Subcutaneous abdominal adipose tissue (tissue), 5 donors: ENCODE data around the gene TIMM17A.

Experiments used
- H3K27ac ChIP-seq: one replicate; pipeline ENCODE4 v1.7.0; 2013; ENCODE audit warnings: low read depth, mild to moderate bottlenecking, inconsistent platforms, low read length, moderate library complexity
- H3K27me3 ChIP-seq, 5 donors: one replicate each; pipeline ENCODE4 v1.7.0; 2013; ENCODE audit warnings: low read length in 5 of 5, inconsistent platforms in 1 of 5; ENCODE audit not compliant: control insufficient read depth in 5 of 5, insufficient read depth in 4 of 5
- H3K36me3 ChIP-seq, 5 donors: one replicate each; pipeline ENCODE4 v1.7.0; 2013; ENCODE audit warnings: low read length in 5 of 5; ENCODE audit not compliant: control insufficient read depth in 5 of 5, insufficient read depth in 5 of 5
- H3K4me1 ChIP-seq, 5 donors: one replicate each; pipeline ENCODE4 v1.7.0; 2013; ENCODE audit warnings: low read length in 5 of 5, mild to moderate bottlenecking in 3 of 5, moderate library complexity in 1 of 5; ENCODE audit not compliant: control insufficient read depth in 5 of 5, insufficient read depth in 5 of 5
- H3K4me3 ChIP-seq, 5 donors: one replicate each; pipeline ENCODE4 v1.7.0; 2013; ENCODE audit warnings: low read length in 5 of 5, low read depth in 1 of 5
- H3K9ac ChIP-seq, 5 donors: one replicate each; pipeline ENCODE4 v1.7.0; 2013; ENCODE audit warnings: low read length in 5 of 5, mild to moderate bottlenecking in 4 of 5, moderate library complexity in 3 of 5
- H3K9me3 ChIP-seq, 5 donors: one replicate each; pipeline ENCODE4 v1.7.0; 2013; ENCODE audit warnings: low read length in 5 of 5; ENCODE audit not compliant: control insufficient read depth in 5 of 5
- donor health status: healthy.
- donor health status: healthy.
- donor health status: healthy.
- donor health status: healthy.
- donor health status: healthy.

TIMM17A gene

DNA sequence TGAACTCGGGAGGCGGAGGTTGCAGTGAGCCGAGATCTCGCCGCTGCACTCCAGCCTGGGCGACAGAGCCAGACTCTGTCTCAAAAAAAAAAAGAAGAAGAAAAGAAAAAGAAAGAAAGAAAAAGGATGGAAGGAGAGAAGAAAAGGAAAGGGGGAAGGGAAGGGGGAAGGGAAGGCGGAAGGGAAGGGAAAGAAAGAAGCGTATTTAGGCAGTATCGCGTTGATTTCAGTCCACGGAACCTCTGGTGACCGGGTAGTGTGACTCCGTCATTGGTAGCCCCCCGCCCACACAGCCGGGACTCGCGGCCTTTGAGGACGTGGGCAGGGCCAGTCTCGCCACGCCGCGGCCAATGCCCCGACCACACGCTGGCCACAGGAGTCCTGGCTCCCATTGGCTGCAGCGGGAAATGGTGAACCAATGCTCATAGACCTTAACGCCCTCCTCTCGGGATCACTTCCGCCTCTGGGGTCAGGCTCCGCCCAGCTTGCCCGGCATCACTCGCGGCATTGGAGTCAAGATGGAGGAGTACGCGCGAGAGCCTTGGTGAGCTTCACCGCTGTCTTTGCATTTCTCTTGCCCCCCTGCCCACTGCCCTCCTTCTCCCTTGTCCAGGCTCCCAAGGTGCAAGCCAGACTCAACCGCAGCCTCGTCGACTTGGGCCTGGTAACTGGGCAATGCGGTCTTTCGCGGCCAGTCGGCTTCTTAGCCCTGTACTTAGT, at the start of gene TIMM17A:
TIMM17A (plus strand) TSS at position 495 of the 720 bp plus-strand sequence; CDS start at position 519, 24 bp downstream.
- Histone ChIP-seq H3K9ac (peak within 1 kb of the TSS; percentile 83 to 99 (median 86)), H3K4me1 (peaks cover 0 to 19% (median 12%) of the 10 kb centered on the region in 5 donors), H3K27ac (peak within 1 kb of the TSS; percentile 84), H3K27me3 (no peaks in the 10 kb centered on the region), H3K9me3 (no peaks in the 10 kb centered on the region), H3K4me3 (peak within 1 kb of the TSS; percentile 89 to 100 (median 99)), H3K36me3 (peaks cover 0 to 17% (median 12%) of the 10 kb centered on the region in 5 donors)

- H3K36me3 ChIP-seq, result peaks cover 0 to 3% (median 0%) of the 10 kb centered on the region in 5 donors
- H3K27me3 ChIP-seq, result no peaks in the 10 kb centered on the region
- H3K9ac ChIP-seq, result no peak overlapping the region
- peaks cover 1 to 43% (median 32%) of the 10 kb centered on the region in 5 donors for H3K4me1 ChIP-seq
- H3K9me3 ChIP-seq, result no peaks in the 10 kb centered on the region
- H3K4me3 ChIP-seq, result no peak overlapping the region
- H3K27ac ChIP-seq, result no peak overlapping the region
Measured at GRCh38 chr1:201906336-201906735, 49.0 kb upstream of the TIMM17A start.

- no peak overlapping the region for H3K9ac ChIP-seq
- H3K27me3 ChIP-seq, result no peaks in the 10 kb centered on the region
- no peaks in the 10 kb centered on the region for H3K9me3 ChIP-seq
- H3K4me1 ChIP-seq, result peaks cover 1 to 44% (median 31%) of the 10 kb centered on the region in 5 donors
- H3K36me3 ChIP-seq, result peaks cover 0 to 3% (median 0%) of the 10 kb centered on the region in 5 donors
- H3K27ac ChIP-seq, result no peak overlapping the region
- H3K4me3 ChIP-seq, result no peak overlapping the region
Measured at GRCh38 chr1:201907621-201908020, 47.7 kb upstream of the TIMM17A start.

- Histone ChIP-seq H3K27me3 (no peaks in the 10 kb centered on the region), H3K27ac (peak overlapping the region; percentile 6), H3K9ac (no peak overlapping the region), H3K4me3 (no peak overlapping the region), H3K4me1 (peaks cover 4 to 45% (median 30%) of the 10 kb centered on the region in 5 donors), H3K9me3 (no peaks in the 10 kb centered on the region), H3K36me3 (peaks cover 0 to 3% (median 0%) of the 10 kb centered on the region in 5 donors)
Measured at GRCh38 chr1:201911826-201912571, 43.3 kb upstream of the TIMM17A start.

DNA sequence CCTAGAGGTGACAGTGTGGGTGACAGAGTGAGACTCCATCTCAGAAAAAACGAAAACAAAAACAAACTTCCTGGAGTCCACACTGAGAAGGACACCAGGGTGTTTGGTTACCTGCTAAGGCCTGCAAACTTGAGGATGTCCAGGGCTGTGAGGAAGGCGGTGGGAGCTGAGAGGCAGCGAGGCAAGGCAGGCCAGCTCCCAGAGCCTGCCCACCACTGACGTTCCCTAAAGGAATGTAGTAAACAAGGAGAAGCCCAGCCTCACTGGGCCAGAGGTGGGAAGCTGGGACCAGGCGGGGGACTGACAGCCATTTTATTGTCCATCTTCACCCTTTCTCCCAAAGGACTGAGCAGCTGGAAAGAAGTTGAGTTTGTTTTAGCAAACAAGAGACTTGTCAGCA, 42.5 kb upstream of the TIMM17A start:
- H3K9ac ChIP-seq, result no peak overlapping the region
- H3K36me3 ChIP-seq, result peaks cover 0 to 3% (median 0%) of the 10 kb centered on the region in 5 donors
- no peak overlapping the region for H3K27ac ChIP-seq
- peaks cover 8 to 50% (median 37%) of the 10 kb centered on the region in 5 donors for H3K4me1 ChIP-seq
- no peaks in the 10 kb centered on the region for H3K9me3 ChIP-seq
- no peak overlapping the region for H3K4me3 ChIP-seq
- H3K27me3 ChIP-seq, result no peaks in the 10 kb centered on the region

DNA sequence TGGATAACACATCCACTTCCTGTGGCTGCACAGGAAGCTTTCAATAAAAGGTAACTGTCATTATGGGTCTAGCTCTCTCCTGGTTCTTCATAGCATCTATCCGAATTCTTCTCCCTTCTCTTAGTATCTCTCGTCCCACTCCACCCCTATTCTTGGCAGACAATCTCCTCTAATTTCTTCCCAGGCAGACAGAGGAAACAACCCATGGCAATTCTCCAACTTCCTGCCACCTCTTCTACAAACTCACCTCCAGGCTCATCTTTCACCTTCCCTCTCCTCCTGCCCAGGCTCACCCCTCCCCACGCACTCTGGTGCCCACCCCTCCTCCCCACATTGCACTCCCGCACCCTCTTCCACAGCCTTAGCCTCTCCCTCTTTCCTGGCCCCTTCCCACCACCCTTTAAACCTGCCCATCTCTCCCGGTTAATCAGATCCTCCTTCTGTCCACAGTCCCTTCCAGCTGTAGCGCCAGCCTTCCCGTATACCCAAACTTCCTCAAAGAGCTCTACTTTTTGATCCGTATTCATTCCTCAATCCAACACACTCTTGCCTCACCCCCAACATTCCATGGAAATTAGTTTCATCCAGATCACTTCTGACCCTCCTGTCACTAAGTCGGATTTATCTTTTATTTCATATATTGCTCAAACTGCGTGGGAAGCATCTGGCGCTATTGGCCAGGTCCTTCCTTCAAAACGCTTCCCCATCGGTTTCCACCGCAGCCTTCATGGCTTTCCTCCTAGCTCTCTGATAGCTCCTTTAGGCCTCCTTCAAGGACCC, 40.7 kb upstream of the TIMM17A start:
- H3K9ac ChIP-seq, result no peak overlapping the region
- no peak overlapping the region for H3K4me3 ChIP-seq
- peaks cover 11 to 57% (median 46%) of the 10 kb centered on the region in 5 donors for H3K4me1 ChIP-seq
- H3K9me3 ChIP-seq, result no peaks in the 10 kb centered on the region
- no peaks in the 10 kb centered on the region for H3K36me3 ChIP-seq
- H3K27ac ChIP-seq, result peak overlapping the region; percentile 9
- no peaks in the 10 kb centered on the region for H3K27me3 ChIP-seq

- no peaks in the 10 kb centered on the region for H3K9me3 ChIP-seq
- no peak overlapping the region for H3K9ac ChIP-seq
- H3K4me1 ChIP-seq, result peaks cover 11 to 57% (median 46%) of the 10 kb centered on the region in 5 donors
- H3K27me3 ChIP-seq, result no peaks in the 10 kb centered on the region
- H3K27ac ChIP-seq, result peak overlapping the region; percentile 37
- no peaks in the 10 kb centered on the region for H3K36me3 ChIP-seq
- peak overlapping the region in 1 of 5 donors; percentile 13 for H3K4me3 ChIP-seq
Measured at GRCh38 chr1:201916649-201917249, 38.6 kb upstream of the TIMM17A start.

DNA sequence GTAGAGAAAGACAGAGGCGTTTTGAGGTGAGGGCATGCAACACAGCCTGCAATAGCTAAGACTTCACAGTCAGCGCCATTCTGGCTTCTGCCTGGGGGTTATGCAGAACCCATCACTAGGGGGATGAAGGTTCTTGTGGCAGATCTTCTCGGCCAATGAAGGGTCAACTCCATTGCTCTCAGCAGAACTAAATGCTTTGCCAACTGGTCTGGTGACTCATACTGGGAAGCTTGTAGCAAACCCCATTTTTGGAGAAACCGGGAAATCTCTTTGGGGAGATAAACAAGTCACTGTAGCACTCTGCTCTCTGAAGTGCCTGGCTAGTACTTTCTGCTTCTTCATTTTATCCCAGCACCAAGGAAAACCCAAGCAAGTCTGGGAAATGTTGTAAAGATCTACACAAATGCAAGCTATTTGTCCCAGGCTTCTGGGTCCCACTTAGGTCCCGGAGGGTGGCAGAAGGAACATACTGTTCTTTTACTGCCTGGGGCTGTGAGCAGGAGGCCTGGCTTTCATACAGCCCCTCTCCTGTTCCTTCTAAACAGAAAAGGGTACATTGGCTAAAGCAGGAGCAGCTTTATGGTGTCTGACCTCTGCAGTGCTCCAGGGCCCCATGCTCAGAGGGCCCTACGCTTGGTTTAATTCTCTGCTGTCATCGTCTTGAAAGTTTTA, 37.8 kb upstream of the TIMM17A start:
- Histone ChIP-seq H3K9ac (peak overlapping the region in 1 of 5 donors; percentile 21), H3K27me3 (no peaks in the 10 kb centered on the region), H3K27ac (peak overlapping the region; percentile 37), H3K9me3 (no peaks in the 10 kb centered on the region), H3K36me3 (no peaks in the 10 kb centered on the region), H3K4me1 (peaks cover 11 to 51% (median 43%) of the 10 kb centered on the region in 5 donors), H3K4me3 (peak overlapping the region in 1 of 5 donors; percentile 13)

- Histone ChIP-seq H3K27me3 (no peaks in the 10 kb centered on the region), H3K27ac (no peak overlapping the region), H3K36me3 (no peaks in the 10 kb centered on the region), H3K9ac (peak overlapping the region in 1 of 5 donors; percentile 21), H3K9me3 (no peaks in the 10 kb centered on the region), H3K4me3 (no peak overlapping the region), H3K4me1 (peaks cover 11 to 43% (median 36%) of the 10 kb centered on the region in 5 donors)
Measured at GRCh38 chr1:201918343-201918742, 37.0 kb upstream of the TIMM17A start.
